ENCODE results near the gene RHCE.
"Not testable (repeated sequence)": the region's sequence is repeated elsewhere in the genome, so short reads cannot be mapped to it uniquely, and the experiment has no call there.

The RHCE gene

GRCh38 chr1:25397549-25397948 lies 23.1 kb downstream of the RHCE start:
- DNase-seq (ENCODE audit: low spot score): not testable (repeated sequence)

GRCh38 chr1:25392841-25393240 lies 27.8 kb downstream of the RHCE start:
- DNase-seq (ENCODE audit: low spot score): no peak

DNA sequence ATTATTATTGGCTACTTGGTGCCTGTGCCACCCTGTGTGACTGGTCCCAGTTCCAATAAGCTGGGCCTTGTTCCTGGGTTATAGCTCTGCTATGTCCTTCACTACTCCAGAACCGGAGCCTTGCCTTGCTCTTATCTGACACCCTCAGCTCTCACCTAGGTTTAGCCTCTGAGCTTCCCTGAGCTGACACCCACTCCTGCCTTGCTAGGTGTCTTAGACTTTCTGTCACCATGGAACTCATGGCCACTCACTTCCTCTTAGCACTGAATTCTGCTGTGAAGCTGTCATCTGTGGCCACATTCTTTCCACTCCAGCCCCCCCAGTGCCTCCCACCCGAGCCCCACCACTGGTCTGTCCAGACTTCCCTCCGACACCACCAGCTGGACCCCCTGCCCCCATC lies 30.9 kb downstream of the RHCE start:
- DNase-seq (ENCODE audit: low spot score): not testable (repeated sequence)

DNA sequence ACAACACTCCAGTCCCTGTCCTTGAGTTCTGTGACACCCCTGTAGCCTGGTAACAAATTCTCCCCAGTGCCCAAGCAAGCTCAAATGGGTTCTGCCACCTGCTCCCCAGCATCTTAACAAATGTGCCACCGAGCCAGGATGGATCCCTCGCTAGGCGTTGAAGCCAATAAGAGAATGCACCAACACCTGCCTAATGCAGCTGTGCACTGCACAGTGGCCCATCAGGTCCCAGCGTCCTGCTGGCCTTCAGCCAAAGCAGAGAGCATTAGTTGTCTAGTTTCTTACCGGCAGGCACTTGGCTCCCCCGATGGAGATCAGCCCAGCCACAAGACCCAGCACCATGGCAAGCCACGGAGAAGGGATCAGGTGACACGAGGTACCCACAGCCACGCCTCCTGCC lies 31.9 kb downstream of the RHCE start:
- DNase-seq (ENCODE audit: low spot score): not testable (repeated sequence)

DNA sequence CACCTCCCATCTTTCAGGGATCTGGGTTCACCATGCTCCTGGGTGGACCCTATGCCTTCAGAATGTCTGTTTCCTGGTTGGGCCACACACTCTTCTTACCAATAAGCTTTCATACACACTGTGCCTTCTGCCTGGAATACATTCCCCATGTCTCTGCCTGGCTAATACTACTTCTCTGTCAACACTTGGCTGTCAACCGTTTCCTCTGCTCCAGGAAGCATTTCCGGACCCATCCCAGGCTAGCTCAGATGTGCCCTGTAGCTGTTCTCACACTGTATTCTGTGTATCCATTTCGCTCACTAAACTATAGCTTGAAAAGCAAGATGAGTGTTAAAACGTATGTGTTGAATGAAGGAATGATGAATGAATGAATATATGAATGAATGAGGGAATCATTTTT lies 33.5 kb downstream of the RHCE start:
- not testable (repeated sequence) for DNase-seq (ENCODE audit: low spot score)

DNA sequence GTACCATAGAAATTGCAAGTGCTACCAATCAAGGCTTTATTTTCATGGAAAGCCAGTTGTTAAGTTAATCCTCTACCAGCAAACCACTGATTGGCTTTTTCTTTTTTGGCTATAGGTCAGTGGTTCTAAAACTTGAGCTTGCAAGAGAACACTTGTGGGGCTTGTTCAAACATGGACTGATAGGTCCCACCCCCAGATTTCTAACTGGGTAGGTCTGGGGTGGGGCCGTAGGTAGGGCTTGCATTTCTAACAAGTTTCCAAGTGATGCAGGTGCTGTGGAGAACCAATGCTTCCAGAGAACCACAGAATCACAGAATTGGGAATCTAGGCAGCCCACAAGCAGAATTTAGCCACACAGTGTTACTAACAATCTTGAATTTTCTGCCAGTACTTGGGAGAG lies 36.8 kb downstream of the RHCE start:
- DNase-seq (ENCODE audit: low spot score): not testable (repeated sequence)

DNA sequence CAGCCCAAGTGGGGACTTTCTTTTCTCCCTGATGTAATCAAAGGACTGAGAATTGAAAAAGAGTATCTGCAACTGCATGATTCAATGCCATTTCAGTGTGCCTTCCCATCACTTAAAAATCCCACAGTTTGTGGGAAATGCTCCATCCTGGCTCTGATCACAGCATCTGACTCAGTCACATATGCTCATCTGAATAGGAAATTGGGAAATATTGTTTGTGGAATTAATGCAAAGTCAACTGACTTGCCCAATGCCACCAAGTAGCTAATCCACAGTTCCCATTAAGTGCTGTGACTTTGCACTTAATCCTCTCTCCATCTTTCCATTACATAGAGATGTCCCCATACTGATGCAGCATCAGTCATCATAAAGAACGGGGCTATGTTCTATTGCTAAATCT lies 37.5 kb downstream of the RHCE start:
- not testable (repeated sequence) for DNase-seq (ENCODE audit: low spot score)

DNA sequence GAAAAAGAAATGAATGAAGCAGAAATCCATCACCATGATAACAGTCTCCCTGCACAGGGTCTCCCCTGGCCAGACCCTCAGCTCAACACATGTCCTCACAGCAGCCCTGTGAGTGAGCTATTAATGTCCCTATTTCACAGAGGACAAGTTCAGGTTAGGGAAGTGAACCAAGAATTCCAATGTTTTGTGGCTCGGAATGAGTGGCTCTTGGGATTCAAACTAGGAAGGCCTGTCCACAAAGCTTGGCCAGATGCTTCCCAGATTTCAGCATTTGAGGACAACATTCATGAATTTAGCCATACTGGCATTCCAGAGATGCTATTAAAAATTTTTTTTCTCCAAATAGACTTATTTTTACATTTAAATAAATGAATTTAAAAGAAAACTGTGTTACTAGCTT lies 38.1 kb downstream of the RHCE start:
- DNase-seq (ENCODE audit: low spot score): not testable (repeated sequence)

DNA sequence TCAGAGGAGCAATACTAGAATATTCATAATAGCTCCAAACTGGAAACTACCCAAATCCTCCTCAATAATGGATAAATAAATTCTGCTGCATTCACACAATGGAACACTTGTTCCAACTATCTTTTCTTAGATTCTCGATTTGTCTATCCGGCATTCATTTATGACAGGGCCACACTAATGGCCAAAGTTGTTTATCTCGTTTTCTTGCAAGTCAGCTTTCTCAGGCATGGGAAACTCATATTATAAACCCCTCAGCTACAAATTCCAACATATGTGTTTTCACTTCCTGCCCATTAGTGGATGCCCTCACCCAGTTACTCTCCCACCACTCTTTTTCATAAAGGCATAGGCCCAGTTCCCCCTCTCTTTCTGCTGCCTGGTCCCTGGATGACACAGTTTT lies 42.3 kb downstream of the RHCE start:
- not testable (repeated sequence) for DNase-seq (ENCODE audit: low spot score)

DNA sequence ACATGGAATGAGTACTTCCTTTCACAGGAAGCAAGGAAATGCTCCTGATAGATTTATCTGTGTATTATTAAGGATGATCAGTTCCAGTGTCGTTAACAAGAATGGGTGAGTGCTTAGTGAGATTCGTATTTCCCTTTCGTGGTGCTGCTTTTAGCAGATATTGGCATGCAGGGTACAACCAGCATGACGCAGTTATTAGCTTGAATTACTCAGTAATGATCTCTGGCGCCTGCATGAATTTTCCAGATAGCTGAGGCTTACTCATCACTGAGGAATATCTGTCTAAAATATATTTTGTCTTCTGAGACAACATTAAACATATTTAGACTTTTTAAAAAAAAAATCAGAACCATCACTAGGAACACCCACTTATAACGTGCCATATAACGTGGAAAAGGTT lies 48.9 kb downstream of the RHCE start:
- DNase-seq (ENCODE audit: low spot score): not testable (repeated sequence)

- DNase-seq (ENCODE audit: low spot score): not testable (repeated sequence)
These were observed 50.8 kb downstream of the RHCE start for GRCh38 chr1:25369691-25370271.

- DNase-seq (ENCODE audit: low spot score): no peak
These were observed 51.4 kb downstream of the RHCE start for GRCh38 chr1:25369241-25369640.

GRCh38 chr1:25362634-25363559 lies 57.7 kb downstream of the RHCE start:
- not testable (repeated sequence) for DNase-seq (ENCODE audit: low spot score)

DNA sequence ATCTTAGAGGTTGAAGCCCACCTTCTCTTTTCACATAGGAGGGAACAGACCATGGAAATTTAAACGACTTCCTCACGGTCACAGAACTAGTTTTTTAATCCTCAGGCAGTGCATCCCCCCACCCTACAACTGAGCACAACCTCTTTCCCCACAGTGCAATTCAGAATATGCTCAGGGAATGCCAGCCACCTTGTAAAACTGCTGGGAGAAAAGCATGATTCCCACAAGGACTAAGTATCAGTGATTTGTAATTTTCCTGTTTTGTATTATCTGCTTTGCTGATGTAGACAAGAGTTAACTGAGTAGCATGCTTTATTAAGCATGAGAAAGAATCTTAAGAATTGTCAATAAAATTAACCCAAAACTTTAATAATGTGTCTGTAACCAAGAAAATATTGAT lies 58.7 kb downstream of the RHCE start:
- no peak for DNase-seq (ENCODE audit: low spot score)

DNA sequence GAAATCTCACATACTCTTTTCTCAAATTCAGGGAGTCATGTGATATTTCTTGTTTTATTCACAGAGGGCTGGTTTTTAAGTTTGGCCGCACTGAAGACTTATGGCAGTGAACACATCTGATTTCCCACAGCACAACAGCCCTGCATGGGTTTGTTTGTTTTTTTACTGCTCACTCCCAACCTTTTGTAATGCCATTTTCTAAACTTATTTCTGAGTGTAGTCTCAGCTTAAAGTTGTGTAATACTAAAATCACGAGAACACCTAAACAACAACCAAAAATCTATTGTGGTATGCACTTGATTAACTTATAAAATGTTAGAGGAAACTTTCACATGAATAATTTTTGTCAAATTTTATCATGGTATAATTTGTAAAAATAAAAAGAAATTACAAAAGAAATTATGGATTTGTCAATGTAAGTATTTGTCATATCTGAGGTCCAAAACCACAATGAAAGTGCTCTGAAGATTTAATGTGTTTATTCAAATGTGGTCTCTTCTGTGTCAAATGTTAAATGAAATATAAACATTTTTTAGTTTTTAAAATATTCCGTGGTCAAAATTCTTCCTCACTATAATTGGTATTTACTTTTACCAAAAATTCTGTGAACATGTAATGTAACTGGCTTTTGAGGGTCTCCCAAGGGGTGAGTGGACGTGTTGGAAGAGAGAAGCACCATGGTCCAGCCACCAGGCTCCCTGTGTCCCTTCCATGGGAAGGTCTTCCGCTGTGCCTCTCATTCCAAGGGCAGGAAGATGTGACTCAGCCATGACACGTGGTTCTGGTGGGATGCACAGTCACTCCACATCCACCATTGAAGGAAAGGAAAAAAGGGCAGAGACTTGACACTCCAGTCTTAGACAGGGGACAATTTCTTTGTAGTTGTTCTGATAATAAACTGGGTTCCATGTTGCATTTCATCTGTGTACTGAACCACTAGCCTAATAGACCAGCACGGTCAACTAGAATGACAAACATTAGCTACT lies 59.7 kb downstream of the RHCE start:
- no peak for DNase-seq (ENCODE audit: low spot score)

DNA sequence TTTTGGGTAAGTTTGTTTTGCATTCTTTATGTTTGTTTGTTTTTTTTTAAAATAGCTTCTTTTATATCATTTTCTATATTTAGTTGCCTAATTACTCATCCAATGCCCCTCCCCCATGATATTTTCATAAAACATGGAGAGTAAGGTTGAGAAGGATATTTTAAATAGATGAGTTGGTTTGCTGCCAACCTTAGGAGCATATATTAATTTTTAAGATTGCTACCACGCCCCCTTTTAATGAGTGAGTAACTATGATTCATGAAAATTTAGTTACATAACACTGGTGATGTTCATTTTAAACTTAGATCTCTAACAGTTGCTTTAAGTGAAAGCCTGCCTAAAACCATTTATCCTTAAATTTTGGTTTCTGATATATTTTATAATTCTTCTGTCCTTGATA lies 63.8 kb downstream of the RHCE start:
- DNase-seq (ENCODE audit: low spot score): no peak

DNA sequence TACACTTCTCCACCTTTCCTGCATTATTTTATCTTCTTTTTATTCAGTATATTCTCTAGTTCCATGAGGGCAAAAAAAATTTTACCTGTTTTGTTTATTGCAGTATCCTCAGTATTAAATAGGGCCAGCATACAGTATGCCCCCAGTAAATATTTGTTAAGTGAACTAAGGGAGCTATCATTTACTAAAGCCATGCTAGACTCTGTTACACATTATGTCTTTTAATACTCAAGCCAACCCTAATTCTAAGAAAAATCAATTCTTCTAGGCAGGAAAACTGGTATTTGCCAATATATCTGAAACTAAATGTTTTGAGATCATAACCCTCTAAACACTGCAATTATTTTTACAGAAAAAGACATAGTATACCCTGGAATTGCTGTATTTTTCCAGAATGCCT lies 64.2 kb downstream of the RHCE start:
- no peak for DNase-seq (ENCODE audit: low spot score)

DNA sequence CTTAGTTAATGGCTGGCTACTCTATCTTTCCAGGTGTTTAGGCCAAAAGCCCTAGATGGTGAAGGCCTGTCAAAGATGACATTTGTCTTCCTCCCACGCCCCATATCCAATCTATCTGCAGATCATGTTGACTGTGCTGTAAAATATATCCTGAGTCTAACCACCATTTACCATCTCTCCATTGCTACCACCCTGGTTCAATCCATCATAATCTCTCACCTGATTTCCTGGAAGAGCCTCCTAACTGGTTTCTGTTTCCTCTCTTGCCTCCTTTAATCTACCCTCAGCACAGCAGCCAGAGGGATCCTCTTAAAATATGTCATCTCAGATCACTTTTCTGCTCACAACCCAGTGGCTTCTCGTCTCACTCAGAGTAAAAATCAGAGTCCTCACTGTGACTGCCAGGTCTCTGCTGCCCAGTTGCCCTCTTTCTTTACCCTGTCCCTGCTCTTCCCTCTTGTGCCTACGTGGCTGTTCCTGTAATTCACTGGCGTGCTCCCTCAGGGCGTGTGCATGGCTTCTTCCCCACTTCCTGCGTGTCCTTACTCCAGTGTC lies 64.7 kb downstream of the RHCE start:
- DNase-seq (ENCODE audit: low spot score): no peak

GRCh38 chr1:25349606-25350005 lies 71.0 kb downstream of the RHCE start:
- no peak for DNase-seq (ENCODE audit: low spot score)

DNA sequence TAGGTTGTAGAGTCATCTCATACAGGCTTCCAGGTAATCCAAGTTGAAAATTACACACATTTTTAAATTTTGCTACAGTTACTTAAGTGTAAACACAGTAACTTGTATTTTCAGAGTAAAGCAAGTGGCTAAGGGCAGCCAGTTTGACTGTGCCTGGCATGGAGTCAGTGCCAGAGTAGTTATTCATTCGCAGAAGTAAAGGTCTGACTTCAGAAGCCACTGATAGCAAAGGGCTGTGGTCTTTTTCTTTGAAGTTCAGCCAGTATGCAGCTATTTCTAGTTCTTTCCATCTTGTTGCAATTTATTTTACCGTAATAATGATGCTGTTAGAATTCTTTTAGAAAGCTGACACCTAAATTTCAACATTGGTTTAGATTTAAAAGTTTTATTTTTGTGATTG lies 73.1 kb downstream of the RHCE start:
- no peak for DNase-seq (ENCODE audit: low spot score)

GRCh38 chr1:25343872-25344271 lies 76.8 kb downstream of the RHCE start:
- no peak for DNase-seq (ENCODE audit: low spot score)

DNA sequence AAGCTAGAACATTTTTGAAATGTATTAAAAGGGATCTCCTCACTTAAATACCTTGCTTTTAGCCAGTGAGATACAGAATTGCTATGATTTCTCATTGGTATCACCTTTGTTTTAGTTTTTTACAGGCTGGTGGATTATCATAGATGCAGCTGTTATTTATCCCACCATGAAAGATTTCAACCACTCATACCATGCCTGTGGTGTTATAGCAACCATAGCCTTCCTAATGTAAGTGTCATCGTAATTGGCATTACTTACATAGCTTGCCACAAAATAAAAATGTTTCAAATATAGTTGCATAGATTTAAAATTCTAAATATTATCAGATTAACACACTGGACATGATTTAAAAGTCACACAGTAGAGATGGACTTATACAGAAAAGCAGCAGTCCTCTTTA lies 77.8 kb downstream of the RHCE start:
- DNase-seq (ENCODE audit: low spot score): no peak

All from LoVo (cell line).